NAMALWA (cell line): ENCODE data around the gene AP2B1.
"Not testable (repeated sequence)": the region's sequence is repeated elsewhere in the genome, so short reads cannot be mapped to it uniquely, and the experiment has no call there.

ENCODE experiments used
- DNase-seq: peaks from one replicate; pipeline ENCODE4 v3.0.0-alpha.2; 2015; ENCODE audit warnings: low spot score

Gene AP2B1

DNA sequence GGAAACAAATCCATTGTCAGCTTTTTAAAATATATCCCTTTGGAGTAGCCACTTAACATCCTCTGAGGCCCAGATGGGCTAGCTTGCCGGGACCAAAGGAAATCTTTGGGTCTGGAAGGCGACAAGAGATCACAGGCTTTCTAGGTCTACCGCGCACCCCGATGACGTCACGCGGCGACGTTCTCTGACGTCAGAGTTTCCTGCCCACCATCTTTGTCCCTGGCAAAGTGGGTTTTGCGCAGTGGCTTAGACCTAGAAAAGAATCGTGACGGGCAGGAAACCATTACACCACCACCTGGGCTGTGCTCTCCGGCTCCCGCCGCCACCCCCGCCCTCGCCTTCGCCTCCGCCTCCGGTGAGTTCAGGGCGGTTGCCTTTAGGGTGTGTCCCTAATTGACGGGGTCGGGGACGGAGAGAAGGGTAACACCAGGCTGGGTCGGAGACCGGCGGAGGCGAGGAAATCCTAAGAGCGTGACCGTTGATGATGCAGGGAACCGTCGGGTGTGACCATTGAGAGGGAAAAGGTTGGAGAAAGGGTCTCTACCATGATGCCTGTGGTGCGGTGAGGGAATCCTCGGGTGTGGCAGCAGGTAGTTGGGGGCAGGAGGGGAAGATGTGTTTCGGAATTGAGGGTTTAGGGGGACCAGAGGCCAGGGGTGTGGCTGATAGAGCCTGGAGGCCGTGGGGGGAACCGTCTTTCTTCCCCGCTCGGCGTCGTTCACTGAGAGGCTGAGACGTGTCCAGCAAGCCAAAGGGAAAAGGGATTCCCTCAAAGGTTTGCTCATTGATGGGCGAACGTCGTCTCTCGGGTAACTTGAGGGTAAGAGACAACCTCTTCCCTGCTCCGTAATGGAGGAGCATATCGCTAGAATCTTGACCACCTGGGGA is at the start of gene AP2B1:
Gene AP2B1, plus strand, starts transcription at position 249 of the 888 bp plus-strand sequence. CDS start 6,709 bp downstream, outside the sequence.
- DNase-seq = peak; percentile 98

DNA sequence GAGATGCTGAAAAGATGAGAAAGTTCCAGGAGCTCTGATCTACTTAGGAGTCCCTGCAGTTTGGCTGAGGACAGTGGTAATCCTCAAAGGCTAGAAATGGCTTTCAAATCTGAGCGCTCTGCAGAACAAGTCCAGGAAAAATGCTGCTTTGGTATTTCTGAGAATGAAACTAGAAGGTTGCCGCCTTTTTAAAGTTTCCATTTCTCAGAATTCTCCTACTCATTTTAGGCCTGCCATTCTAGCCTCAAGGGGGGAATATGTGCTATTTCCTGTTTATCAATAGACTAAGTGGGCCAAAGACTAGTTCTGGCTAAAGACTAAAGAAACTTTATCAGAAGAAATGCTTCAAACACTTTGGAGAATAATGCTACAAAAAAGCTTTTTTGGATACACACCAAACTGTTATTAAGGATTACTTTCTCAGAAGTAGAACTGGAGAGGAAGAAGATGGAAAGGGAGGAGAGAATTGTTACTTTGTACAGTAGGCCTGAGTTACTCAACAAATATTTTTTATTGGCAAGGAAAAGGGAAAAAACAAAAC is 49.5 kb upstream of the AP2B1 start, which contains the start of gene SLFN12L:
Gene SLFN12L, minus strand, starts transcription at position 78 of the 541 bp plus-strand sequence. CDS start 15,314 bp downstream, outside the sequence.
- DNase-seq = no peak

DNA sequence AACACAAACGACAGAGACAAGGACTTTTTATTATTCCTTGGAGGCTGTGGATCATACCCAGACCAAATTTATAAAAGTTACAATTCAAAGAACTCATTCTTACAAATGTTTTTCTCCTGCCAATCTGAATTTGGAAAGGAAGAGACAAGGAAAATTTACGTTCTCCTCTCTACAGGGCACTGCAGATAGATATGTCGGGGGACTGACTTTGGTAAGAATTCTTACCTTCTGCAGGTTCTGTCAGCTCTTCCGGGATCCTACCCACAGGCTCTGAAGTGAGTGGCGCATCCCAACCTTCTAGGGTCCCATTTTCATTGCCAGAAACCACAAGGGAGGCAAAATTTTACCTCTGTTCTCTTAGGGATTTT is 47.5 kb upstream of the AP2B1 start:
- DNase-seq = no peak

DNA sequence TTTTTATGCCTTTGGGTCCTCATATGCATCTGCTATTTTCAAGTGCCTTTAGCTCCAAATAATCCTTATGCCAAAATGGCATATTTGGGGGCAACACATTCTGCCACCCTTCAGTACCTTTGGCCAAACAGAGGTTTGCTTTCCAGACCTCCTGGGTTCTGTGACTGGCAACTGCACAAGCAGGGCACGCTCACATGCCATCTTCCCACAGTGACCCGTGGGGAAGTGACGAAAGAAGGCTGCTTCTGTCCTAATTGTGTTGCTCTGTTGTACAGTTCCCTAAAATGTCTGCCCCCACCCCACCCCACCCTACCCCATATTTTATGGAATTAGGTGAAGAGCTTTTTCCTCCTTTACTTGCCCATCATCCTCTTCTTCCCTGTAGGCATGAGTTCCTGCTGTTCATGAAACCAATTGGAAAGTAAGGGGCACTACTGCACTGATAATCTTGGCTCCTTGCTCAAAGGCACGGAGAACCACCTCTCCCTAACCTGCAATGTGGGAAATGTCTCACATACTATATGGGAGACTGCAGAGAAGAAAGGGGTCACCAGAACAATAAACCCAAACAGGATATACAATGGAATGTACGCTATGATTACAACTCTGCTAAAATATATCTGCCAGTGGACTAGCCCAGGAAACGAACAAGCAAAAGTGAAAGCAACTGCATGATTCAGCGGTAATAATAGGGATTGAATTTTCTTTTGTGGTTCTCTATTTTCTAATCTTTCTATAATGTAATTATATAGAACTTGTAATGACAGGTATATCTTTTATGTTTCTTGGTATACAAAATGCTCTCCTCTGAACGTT is 46.3 kb upstream of the AP2B1 start:
- peak; percentile 49 for DNase-seq

DNA sequence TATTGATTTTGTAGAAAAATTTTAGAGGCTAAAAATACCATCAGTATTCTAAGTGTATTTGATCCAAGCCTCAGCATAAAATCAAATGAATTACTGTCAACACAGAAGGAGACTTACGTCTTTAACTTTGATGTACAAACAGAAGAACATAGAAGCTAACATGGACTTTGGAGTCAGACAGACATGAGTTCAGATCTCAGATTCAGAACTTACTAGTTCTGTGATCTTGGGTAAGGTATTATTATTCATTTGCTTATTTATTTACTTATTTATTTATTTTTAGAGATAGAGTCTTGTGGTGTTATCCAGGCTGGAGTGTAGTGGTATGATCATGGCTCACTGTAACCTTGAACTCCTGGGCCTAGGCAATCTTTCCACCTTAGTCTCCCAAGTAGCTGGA is 45.7 kb upstream of the AP2B1 start:
- no peak for DNase-seq

DNA sequence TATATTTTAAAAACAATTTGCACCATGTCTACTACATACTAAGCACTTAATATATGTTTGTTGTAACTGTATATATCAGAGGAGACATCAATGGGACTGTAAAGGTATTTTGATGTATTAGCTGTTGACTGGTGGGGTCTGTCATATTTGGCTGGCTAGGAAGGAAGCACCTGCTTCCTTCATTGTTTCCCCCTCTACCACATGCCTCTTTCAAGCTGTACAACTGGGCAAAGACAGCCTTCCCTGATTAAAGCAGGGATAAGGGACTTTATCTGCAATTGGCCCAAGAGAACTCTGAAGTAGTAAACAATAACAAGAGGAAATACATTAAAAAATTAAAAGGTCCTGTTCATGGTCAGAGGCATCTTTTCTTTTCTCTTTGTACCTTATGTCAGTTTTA is 44.1 kb upstream of the AP2B1 start:
- DNase-seq = no peak

DNA sequence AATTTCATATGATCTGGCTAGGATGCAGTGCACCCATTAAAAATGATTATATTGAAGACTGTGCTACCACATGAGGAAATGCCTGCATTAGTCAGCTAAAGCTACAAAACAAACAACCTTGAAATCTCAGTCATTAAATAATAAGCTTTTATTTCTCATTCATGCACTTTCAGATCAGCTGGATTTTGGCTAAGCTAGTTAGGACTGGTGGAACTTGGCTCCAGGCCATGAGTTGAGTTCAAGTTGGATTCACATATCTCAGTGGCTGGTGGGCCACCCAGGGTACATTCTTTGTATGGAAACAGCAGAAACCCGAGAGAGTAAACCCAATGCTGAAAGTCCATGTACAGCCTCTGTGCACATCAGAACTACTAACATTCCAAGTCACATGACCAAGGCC is 43.3 kb upstream of the AP2B1 start:
- DNase-seq = no peak

DNA sequence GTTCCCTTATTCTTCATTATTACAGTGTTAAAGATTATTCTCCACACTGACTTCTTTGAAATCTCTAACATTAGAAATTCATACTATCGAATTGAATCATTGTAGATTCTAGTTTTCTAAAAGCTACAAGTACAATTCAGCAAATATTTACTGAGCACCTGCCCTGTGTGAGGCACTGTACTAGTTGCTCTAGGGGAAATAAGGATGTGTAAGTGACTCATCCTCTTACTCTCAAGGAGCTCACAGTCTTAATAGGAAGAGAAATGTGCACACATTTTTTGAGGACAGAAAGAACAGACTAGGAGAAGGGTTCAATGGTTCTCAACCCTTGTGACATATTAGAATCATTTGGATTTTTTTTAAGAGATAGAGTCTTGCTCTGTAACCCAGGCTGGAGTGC is 42.0 kb upstream of the AP2B1 start:
- no peak for DNase-seq

DNA sequence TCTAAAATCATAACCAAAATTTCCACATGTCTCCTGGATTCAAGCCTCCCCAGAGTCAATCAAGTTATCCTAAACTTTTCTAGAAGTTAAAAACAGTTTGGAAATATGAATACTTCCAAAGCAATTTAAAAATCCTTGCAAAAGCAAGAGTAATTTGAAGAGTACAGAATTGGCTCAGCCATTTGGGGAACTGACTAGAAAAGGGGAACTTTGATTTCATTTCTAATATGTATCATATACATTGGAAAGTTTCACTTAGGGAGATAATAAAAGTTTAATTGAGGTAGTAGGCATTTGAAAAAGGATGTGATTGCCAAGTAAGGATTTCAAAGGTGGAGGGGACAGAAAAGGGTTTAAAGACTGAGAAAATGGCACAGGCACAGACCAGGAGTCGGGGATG is 40.6 kb upstream of the AP2B1 start:
- no peak for DNase-seq

DNA sequence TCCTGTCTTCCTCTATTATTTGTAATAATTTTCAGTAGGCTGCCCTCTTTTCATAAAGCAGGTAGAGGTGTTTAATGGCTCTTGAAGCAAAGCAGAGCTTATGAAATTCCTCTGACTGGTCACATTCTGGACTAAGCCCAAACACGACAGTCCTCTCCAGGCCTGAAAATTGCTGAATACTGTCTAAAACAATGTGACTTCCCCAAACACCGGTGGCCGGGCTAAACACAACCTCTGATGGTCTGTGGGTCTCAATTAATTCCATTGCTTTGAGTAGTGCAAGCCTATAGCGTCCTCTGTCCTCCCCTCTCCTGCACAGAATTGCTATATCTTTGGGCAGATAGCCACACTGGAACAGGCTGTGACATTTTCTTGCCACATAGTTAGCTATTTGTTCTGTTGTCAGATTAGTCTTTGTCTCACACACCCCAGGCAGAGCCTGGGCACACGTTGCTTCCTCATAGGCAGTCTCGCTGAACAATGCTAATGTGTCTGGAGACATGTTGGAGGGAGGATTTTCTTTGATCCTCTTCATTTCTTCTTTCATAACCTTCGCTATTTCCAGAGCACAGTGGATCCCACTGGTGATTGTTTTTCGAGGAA is 38.8 kb upstream of the AP2B1 start:
- DNase-seq = no peak

DNA sequence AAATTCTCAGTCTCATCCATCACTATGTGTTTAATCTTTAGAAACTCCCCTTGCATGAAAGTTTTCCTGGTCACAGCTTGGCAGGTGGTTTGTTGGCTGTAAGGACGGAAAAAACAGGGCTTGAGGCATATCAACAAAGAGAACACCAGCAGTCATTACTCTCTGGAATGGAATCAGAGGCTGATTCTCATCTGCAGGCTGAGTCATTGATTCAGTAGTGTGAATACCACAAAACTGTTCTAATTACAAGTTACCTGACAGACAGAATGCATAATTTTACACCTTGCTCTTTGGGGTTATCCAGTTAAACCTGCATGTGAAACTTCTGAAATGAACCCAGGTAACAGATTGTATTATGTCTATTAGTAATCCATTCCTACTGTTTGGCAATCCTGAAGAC is 38.1 kb upstream of the AP2B1 start:
- no peak for DNase-seq

DNA sequence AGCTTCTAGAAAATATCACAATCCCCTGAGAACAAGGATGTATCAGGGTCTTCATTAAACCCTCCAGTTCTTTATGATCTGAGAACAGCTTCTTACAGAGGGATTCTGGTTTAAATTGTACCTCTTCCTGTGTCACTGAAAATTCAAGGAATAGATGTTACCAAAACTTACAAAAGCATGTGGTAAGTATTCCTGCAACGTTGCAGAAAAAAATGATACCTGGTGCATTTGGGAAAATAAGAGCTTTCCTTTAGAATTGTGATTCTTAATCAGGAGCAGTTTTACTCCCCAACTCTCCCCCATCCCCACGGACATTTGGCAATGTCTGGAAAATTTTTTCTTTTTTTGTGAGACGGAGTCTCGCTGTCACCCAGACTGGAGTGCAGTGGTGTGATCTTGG is 33.8 kb upstream of the AP2B1 start:
- DNase-seq = no peak

DNA sequence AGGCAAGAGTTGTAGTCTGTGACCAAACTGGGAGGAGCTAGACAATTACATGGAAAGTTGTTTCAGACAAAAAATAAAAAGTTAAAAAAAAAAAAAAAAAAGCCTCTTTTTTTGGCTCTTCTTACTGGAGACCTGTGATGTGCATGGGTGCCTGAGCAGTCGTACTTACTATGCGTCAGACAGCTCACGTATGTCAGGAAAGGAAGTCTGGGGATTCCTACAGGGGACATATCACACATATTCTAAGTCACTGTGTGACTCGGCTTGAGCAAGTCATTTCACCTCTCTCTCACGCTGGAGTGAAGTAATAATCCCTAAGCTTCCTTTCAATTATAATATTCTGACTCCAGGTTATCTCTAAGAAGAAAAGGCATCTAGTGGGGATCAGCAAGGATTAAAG is 32.5 kb upstream of the AP2B1 start:
- no peak for DNase-seq

DNA sequence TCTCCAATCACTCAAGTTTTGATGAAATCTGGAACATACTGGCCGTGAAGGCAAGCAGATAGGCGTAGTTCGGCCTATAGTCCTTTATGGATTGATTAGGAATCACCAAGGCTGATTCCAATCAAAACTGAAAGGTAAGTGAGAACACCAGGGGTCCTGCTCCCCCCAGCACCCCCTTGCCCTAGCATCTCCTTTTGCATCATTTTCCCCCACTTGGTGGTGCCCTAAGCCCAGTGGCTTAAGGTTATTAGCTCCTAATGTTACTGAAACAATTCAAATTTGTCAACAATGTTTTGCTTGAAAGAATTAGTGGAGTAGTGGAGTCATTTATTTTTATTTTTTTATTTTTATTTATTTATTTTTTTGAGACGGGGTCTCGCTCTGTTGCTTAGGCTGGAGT is 31.4 kb upstream of the AP2B1 start:
- DNase-seq = peak; percentile 47

DNA sequence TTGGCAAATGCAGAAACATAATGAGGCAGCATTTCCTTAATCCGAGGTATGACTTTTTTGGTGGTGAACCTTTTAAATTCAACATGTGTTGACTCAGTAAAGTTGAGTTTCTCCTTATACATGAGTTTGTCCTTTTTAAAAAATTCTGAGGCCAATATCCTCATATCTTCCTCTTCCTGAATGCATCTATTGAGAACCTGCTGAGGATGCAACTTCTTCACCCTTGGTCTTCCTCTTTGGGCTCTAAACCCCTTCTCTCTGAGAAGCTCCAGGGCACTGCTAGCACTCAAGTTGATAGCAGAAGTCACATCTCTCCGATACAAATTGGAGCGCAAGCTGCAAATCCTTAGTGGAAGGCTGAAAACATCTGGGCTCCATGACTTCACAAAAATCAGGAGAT is 29.8 kb upstream of the AP2B1 start:
- no peak for DNase-seq

DNA sequence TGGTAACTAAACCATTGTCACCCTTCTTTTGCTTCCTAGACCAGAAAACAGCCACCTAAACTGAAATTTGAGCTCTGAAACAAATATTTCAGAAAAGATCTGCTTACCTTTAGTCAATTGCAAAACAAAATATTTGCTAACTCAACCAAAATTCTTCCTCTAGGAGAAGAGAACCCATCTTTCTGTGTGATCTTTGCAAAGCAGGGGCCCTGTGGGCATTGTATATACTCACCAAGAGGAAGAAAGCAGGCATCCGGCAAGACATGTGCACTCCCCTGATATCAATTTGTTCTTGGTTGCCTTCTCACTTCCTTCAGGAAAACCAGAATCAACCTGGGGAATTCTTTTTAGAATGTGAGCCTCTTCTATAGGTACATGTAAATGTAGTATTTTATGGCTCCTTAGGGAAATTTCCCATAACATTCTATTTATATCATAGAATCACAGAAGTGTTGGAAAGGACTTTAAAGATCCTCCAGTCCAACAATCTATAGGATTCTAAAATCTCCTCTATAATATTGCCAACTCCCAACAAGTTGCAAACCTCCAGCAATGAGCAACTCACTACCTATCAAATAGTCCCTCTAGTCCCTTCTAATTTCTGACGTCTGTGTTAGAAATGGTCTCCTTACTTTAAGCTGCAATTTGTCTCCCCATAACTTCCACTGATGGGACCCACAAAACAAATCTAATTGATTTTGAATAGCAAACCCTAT is 27.5 kb upstream of the AP2B1 start:
- no peak for DNase-seq

DNA sequence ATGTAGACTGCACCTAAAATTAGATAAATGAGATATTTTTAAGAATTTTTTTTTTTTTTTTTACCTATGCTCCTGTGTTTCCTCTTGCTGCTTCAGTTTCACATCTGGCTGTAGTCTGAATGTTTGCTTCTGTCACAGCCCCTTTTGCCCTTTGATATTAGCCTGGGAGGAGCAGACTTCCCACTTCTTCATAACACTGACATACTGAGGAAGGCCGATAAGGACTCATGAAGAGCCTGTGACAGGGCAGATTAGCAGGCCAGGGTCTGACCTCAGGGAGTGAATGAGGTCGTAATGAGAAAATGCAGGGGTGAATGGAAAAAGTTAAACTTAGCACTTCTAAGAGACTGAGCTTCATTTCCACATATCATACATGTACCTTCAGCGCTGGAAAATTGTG is 26.4 kb upstream of the AP2B1 start, which contains the start of gene SLFN14:
Gene SLFN14, minus strand, starts transcription at position 117 of the 400 bp plus-strand sequence. CDS start 2,757 bp downstream, outside the sequence.
- no peak for DNase-seq

DNA sequence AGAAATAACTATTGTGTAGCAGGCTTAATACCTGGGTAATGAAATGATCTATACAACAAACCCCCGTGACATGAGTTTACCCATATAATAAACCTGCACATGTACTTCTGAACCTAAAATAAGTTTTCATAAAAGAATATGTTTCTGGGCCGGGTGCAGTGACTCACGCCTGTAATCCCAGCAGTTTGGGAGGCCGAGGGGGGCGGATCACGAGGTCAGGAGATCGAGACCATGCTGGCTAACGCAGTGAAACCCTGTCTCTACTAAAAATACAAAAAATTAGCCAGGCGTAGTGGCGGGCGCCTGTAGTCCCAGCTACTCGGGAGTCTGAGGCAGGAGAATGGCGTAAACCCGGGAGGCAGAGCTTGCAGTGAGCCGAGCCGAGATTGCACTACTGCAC is 23.9 kb upstream of the AP2B1 start:
- not testable (repeated sequence) for DNase-seq

DNA sequence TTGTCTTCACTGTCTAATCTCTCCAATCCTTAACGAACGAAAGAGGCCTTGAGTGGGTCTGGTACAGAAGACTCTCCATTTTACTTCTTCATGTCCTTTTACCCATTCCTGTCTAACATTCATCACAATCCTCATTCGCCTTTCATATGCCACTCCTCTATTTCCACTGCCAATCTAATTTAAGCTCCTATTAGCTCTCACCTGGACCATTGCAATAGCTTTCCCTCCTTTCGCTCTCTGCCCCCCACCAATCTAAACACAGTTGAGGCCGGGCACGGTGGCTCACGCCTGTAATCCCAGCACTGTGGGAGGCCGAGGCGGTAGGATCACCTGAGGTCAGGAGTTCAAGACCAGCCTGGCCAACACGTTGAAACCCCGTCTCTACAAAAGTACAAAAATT is 20.2 kb upstream of the AP2B1 start:
- no peak for DNase-seq

DNA sequence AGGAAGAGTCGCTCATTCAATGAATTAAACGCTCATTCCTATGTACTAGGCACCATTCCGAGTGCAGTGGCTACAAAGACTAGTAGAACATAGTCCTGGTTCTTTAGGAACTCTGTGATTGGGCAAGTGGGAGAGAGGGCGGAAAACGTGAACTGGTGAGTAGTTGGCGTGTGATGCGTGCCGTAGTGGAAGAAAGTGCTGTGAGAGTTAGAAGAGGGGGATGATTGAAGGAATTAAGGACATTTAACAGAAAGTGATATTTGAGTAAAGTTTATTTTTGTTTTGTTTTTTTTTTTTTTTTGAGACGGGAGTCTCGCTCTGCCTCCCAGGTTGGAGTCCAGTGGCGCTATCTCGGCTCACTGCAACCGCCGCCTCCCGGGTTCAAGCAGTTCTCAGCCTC is 18.6 kb upstream of the AP2B1 start:
- DNase-seq = no peak

DNA sequence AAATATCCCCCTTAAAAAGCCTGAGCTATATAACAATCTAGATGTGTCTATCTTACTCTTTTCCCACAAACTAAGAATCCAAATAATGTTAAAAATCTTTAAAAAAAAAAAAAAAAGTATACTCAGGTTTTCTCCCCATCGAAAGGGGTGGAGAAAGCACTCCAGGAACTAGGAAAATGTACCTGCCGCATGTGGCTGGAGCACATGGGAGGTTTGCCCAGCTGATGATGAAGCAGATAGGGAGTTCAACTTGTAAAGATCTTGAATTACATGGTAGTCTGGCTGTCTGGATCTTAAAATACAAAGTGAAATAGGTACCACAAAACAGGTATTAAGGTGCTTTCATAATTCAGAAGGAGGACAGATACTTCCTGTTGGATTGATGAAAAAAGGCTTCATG is 17.7 kb upstream of the AP2B1 start:
- DNase-seq = no peak

DNA sequence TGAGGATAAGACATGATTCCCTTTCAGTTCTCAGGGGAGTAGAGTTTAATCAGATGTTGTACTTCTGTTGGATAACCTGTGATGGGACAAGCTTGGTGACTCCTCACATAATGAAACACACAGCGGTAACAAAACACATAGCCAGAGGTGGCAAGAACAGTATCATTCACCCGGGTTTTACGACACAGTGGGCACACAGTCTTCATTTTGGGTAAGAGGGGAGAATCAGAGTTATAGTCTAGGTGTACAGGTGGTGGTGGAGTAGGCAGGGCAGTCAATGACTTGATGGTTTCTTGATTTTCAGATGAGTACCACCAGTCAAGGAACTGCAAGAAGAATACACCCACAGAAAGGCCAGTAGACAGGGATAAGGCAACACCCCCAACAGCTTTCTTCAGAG is 11.4 kb upstream of the AP2B1 start:
- no peak for DNase-seq
